Activated T-cell treated with anti-CD3 and anti-CD28 coated beads for 4 hours (primary cell): ENCODE data around the gene MRGPRE.

Experiments used
- DNase-seq: peaks from one replicate; pipeline ENCODE4 v3.0.0-alpha.2; 2020

Gene MRGPRE

GRCh38 chr11:3226846-3227567 lies 5.2 kb downstream of the MRGPRE start:
- DNase-seq: no peak

GRCh38 chr11:3225826-3226750 lies 6.1 kb downstream of the MRGPRE start:
- no peak for DNase-seq

- no peak for DNase-seq
These were observed 7.0 kb downstream of the MRGPRE start for GRCh38 chr11:3225159-3225758.

- DNase-seq: no peak
These were observed 7.7 kb downstream of the MRGPRE start for GRCh38 chr11:3224401-3225057.

GRCh38 chr11:3223932-3224381 lies 8.3 kb downstream of the MRGPRE start:
- DNase-seq: no peak

GRCh38 chr11:3222941-3223915 lies 9.0 kb downstream of the MRGPRE start:
- no peak for DNase-seq

- DNase-seq: no peak
These were observed 10.0 kb downstream of the MRGPRE start for GRCh38 chr11:3222003-3222855.

- DNase-seq: no peak
These were observed 10.7 kb downstream of the MRGPRE start for GRCh38 chr11:3221408-3222002.

GRCh38 chr11:3220521-3221407 lies 11.5 kb downstream of the MRGPRE start:
- no peak for DNase-seq

GRCh38 chr11:3220101-3220500 lies 12.1 kb downstream of the MRGPRE start:
- DNase-seq: no peak

- no peak for DNase-seq
These were observed 12.8 kb downstream of the MRGPRE start for GRCh38 chr11:3219281-3219892.

- no peak for DNase-seq
These were observed 13.5 kb downstream of the MRGPRE start, which contains the start of gene MRGPRG for GRCh38 chr11:3218483-3219280. Gene MRGPRG, minus strand, starts transcription at chr11:3218813. Its CDS starts 0 bp downstream, at chr11:3218813.

- DNase-seq: no peak
These were observed 14.3 kb downstream of the MRGPRE start for GRCh38 chr11:3217818-3218482.

- DNase-seq: no peak
These were observed 16.1 kb downstream of the MRGPRE start for GRCh38 chr11:3216027-3216525.

GRCh38 chr11:3215346-3216026 lies 16.7 kb downstream of the MRGPRE start:
- no peak for DNase-seq

GRCh38 chr11:3214420-3214699 lies 17.9 kb downstream of the MRGPRE start:
- DNase-seq: no peak
